ENCODE measurements around the gene RAB31.
A peak's percentile ranks its signal among the peaks of the same experiment; 100 is the strongest.
"Not testable (repeated sequence)": the region's sequence is repeated elsewhere in the genome, so short reads cannot be mapped to it uniquely, and the experiment has no call there.

The RAB31 gene

DNA sequence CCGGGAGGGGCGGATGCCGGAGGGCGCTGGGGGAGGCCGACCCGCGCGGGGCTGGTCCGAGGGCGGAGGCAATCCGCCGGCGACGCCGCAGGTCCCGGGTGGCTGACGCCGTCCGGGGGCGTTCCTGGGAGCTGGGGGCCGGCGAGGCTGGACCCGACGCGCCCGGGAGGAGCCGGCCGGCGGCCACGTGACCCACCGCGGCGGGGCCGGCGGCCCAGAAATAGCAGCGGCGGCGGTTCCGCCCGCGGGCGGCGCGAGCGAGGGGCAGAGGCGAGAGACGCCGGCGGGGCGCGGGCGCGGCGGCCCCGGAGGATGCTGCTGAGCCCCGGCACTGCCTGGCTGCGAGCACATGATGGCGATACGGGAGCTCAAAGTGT is at the start of gene RAB31:
Gene RAB31, plus strand, starts transcription at position 245 of the 377 bp plus-strand sequence. Its CDS starts 105 bp downstream, at position 350.
- peak; percentile 95 for DNase-seq (ENCODE audit: low spot score)

DNA sequence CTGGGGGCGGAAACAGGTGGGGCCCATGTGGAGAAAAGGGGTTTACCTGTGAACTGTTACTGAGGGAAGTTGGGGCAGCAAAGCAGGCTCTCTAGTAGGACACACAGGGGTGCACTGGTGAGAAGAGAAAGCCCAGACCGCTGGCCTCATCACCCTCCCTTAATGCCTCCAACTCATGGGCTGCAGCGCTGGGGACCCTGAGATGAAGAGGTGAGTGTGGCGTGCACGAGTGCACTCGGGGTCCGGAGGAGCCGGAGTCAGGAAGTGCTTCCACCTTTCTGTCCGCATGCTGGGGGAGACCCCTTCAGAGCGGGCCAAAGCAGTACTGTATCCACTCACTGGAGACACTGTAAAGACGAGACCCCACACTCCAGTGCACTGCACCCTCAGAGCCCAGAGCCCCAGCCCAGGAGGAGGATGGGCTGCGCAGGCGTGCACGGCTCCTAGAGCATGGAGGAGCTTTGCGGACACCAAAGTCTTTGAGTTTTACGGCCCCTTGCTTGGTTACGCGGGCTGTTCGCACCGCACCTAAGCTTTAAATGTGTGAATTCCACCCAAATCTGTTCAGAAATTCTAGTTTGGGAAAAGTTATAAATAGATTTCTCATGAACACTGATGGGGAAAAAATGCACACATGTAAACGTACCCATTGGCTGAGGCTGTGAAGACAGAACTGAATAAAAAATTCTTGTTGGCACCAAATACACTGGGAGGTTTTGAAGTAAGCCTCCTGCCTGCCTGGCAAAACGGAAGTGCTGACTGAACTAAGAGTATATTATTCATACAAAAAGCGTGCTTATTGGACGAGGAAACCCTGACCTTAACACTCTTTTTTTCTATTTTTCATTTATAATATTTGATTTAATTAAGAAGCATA is 48.4 kb upstream of the RAB31 start:
- no peak for DNase-seq (ENCODE audit: low spot score)

GRCh38 chr18:9661564-9661963 is 46.5 kb upstream of the RAB31 start:
- DNase-seq (ENCODE audit: low spot score): peak; percentile 40

- no peak for DNase-seq (ENCODE audit: low spot score)
These were observed 44.7 kb upstream of the RAB31 start for GRCh38 chr18:9663377-9663776.

DNA sequence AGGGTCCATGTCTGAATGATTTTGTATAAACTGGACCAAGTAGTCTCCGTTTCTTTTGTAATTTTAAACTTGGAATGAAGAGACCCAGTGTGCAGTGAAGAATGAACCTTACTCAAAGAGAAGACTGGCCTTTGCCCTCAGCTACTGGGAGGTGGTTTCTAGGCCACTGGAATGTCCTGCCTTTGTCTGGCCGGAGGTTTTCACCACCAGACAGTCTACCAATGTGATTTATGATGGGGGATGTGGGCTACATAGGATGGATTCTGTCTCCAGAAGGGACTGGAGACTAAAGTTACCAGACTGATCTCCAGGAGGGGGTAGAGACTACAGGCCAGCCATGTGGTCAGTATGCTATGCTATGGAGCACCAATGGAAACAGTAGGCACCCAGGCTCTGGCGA is 42.8 kb upstream of the RAB31 start:
- DNase-seq (ENCODE audit: low spot score): no peak

DNA sequence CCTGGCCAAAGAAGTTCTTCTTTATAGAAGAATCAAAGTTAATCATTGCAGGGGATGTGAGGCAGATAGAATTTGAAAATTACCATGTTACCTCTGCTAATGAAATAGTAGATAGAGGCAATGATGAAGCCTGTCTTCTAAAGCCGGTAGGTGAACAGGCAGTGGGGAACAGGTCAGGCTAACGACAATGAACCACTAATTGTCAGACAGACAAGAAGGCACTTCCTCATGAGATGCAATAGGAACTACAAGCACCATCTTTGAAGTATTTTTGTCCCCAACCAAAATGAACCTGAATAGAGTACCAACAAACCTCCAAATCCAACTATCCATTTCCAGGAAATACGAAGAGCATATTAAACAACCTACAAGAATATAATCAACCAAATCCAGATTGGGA is 41.6 kb upstream of the RAB31 start:
- DNase-seq (ENCODE audit: low spot score): no peak

- DNase-seq (ENCODE audit: low spot score): no peak
These were observed 39.1 kb upstream of the RAB31 start for GRCh38 chr18:9669016-9669415.

- no peak for DNase-seq (ENCODE audit: low spot score)
These were observed 36.9 kb upstream of the RAB31 start for GRCh38 chr18:9671214-9671613.

- DNase-seq (ENCODE audit: low spot score): peak; percentile 57
These were observed 34.5 kb upstream of the RAB31 start for GRCh38 chr18:9673296-9674251.

GRCh38 chr18:9678216-9678615 is 29.9 kb upstream of the RAB31 start:
- DNase-seq (ENCODE audit: low spot score): not testable (repeated sequence)

DNA sequence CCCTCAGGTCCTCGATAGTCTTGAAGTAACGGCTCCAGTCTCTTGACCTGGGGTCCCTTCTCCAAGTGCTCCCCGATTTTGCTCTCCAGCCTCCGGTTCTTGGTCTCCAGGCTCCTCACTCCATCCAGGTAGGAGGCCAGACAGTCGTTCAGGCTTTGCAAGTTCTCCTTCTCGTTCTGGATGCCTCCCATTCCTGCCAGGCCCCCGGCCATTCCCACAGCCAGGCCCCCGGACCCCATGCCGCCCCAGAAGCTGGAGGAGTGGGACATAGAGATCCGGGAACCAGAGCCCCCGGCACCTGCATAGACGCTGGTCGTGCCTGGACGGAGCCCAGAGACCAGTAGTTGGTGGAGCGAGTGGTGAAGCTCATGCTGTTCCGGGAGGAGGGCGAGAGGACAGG is 29.0 kb upstream of the RAB31 start:
- no peak for DNase-seq (ENCODE audit: low spot score)

GRCh38 chr18:9681217-9681616 is 26.9 kb upstream of the RAB31 start:
- no peak for DNase-seq (ENCODE audit: low spot score)

GRCh38 chr18:9682572-9682971 is 25.5 kb upstream of the RAB31 start:
- DNase-seq (ENCODE audit: low spot score): no peak

GRCh38 chr18:9683418-9684396 is 24.4 kb upstream of the RAB31 start:
- DNase-seq (ENCODE audit: low spot score): peak; percentile 29

GRCh38 chr18:9684881-9685614 is 23.1 kb upstream of the RAB31 start:
- DNase-seq (ENCODE audit: low spot score): no peak

GRCh38 chr18:9685615-9685890 is 22.5 kb upstream of the RAB31 start:
- DNase-seq (ENCODE audit: low spot score): no peak

GRCh38 chr18:9688036-9688741 is 19.9 kb upstream of the RAB31 start:
- no peak for DNase-seq (ENCODE audit: low spot score)

- no peak for DNase-seq (ENCODE audit: low spot score)
These were observed 18.8 kb upstream of the RAB31 start for GRCh38 chr18:9689253-9689652.

- DNase-seq (ENCODE audit: low spot score): no peak
These were observed 17.5 kb upstream of the RAB31 start for GRCh38 chr18:9690418-9691188.

- no peak for DNase-seq (ENCODE audit: low spot score)
These were observed 16.9 kb upstream of the RAB31 start for GRCh38 chr18:9691235-9691634.
